Measurements from ENCODE around the gene BIRC6.

Gene BIRC6

GRCh38 chr2:32377928-32378327 is 21.1 kb downstream of the BIRC6 start:
- DNase-seq: no peak

GRCh38 chr2:32379352-32379751 is 22.5 kb downstream of the BIRC6 start:
- DNase-seq: no peak

GRCh38 chr2:32383858-32384257 is 27.0 kb downstream of the BIRC6 start:
- no peak for DNase-seq

- peak; percentile 93 for DNase-seq
Measured at GRCh38 chr2:32384529-32384928, 27.7 kb downstream of the BIRC6 start.

- peak; percentile 28 for DNase-seq
Measured at GRCh38 chr2:32386739-32387138, 29.9 kb downstream of the BIRC6 start.

- no peak for DNase-seq
Measured at GRCh38 chr2:32399221-32399620, 42.4 kb downstream of the BIRC6 start.

- no peak for DNase-seq
Measured at GRCh38 chr2:32402091-32402490, 45.3 kb downstream of the BIRC6 start.

GRCh38 chr2:32403782-32404181 is 47.0 kb downstream of the BIRC6 start:
- no peak for DNase-seq

- DNase-seq: no peak
Measured at GRCh38 chr2:32404691-32405090, 47.9 kb downstream of the BIRC6 start.

- DNase-seq: no peak
Measured at GRCh38 chr2:32416519-32416918, 59.7 kb downstream of the BIRC6 start.

GRCh38 chr2:32417659-32418058 is 60.8 kb downstream of the BIRC6 start:
- DNase-seq: no peak

GRCh38 chr2:32418778-32419177 is 62.0 kb downstream of the BIRC6 start:
- DNase-seq: no peak

GRCh38 chr2:32422133-32422532 is 65.3 kb downstream of the BIRC6 start:
- DNase-seq: no peak

- no peak for DNase-seq
Measured at GRCh38 chr2:32423536-32423935, 66.7 kb downstream of the BIRC6 start.

- peak; percentile 5 for DNase-seq
Measured at GRCh38 chr2:32424739-32425138, 67.9 kb downstream of the BIRC6 start.

- DNase-seq: peak; percentile 58
Measured at GRCh38 chr2:32425719-32426141, 68.9 kb downstream of the BIRC6 start.

- no peak for DNase-seq
Measured at GRCh38 chr2:32427672-32428610, 71.1 kb downstream of the BIRC6 start.

GRCh38 chr2:32430804-32431203 is 74.0 kb downstream of the BIRC6 start:
- DNase-seq: no peak

- DNase-seq: no peak
Measured at GRCh38 chr2:32436150-32436549, 79.3 kb downstream of the BIRC6 start.

- DNase-seq: no peak
Measured at GRCh38 chr2:32442020-32442467, 85.2 kb downstream of the BIRC6 start.

GRCh38 chr2:32446369-32446768 is 89.5 kb downstream of the BIRC6 start:
- no peak for DNase-seq

- DNase-seq: no peak
Measured at GRCh38 chr2:32450851-32451250, 94.0 kb downstream of the BIRC6 start.

- DNase-seq: peak; percentile 74
Measured at GRCh38 chr2:32452338-32453064, 95.7 kb downstream of the BIRC6 start.
